Aorta (tissue), 5 donors: ENCODE measurements around the gene TMC2. TPM values are rescaled to one million over a fixed set of nuclear protein-coding genes. Genes with fewer than 3 reads are reported as not detected.
"Not testable (repeated sequence)": the region's sequence is repeated elsewhere in the genome, so short reads cannot be mapped to it uniquely, and the experiment has no call there.

ENCODE experiments used
- ATAC-seq: fragments of 200-7000 bp; cut with Tn5 transposase; one replicate; pipeline ENCODE4 v1.9.1; 2022; ENCODE audit warnings: moderate library complexity; ENCODE audit not compliant: low FRiP score
- DNase-seq, 2 donors: peaks; one replicate each; pipeline ENCODE4 v3.0.0-alpha.2; 2020
- H3K27ac ChIP-seq, 2 donors: one replicate each; pipeline ENCODE4 v1.5.1; 2013; ENCODE audit warnings: low read length in 2 of 2, mild to moderate bottlenecking in 2 of 2, moderate library complexity in 2 of 2, control low read depth in 1 of 2, inconsistent platforms in 1 of 2, low read depth in 1 of 2
- H3K27me3 ChIP-seq, 2 donors: one replicate each; pipeline ENCODE4 v1.6.1; 2013; ENCODE audit warnings: control low read depth in 1 of 2, low read length in 1 of 2, mild to moderate bottlenecking in 1 of 2, moderate library complexity in 1 of 2; ENCODE audit not compliant: insufficient read depth in 2 of 2, control insufficient read depth in 1 of 2
- H3K36me3 ChIP-seq, 2 donors: one replicate each; pipeline ENCODE4 v1.6.1; 2013; ENCODE audit warnings: control low read depth in 1 of 2, low read length in 1 of 2, mild to moderate bottlenecking in 1 of 2; ENCODE audit not compliant: insufficient read depth in 2 of 2, control insufficient read depth in 1 of 2
- H3K4me1 ChIP-seq, 2 donors: one replicate each; pipeline ENCODE4 v1.6.1; 2013; ENCODE audit warnings: low read length in 2 of 2, control low read depth in 1 of 2, mild to moderate bottlenecking in 1 of 2, moderate library complexity in 1 of 2; ENCODE audit not compliant: insufficient read depth in 2 of 2, control insufficient read depth in 1 of 2
- H3K4me3 ChIP-seq, 2 donors: one replicate each; pipeline ENCODE4 v1.5.1; 2013; ENCODE audit warnings: low read length in 2 of 2, control low read depth in 1 of 2, mild to moderate bottlenecking in 1 of 2
- H3K9me3 ChIP-seq: one replicate; pipeline ENCODE4 v1.6.1; 2013; ENCODE audit warnings: mild to moderate bottlenecking, low read length; ENCODE audit not compliant: control insufficient read depth
- WGBS, 2 donors: extraction: QIAGEN DNeasy Blood & Tissue Kit; methylation state at CpG; one replicate each; pipeline ENCODE4 v1.1.7; 2013; 5-methylcytosine and 5-hydroxymethylcytosine counted together
- intact Hi-C, 2 donors: fragments of 100-400 bp; cut with DNase I; formaldehyde crosslinking; loops; one replicate each; pipeline versions ENCODE4 v1.14.2 to v1.15.0; 2022
- polyA plus RNA-seq, 2 donors: library from polyadenylated mRNA; stranded (reverse); fragments of 200-250 nt; gene quantifications; one replicate each; pipeline ENCODE4 v1.2.3, GENCODE V29; 2013
- total RNA-seq, 2 donors: library from RNA; stranded (reverse); fragmentation: NEBNext Ultra II Directional; extraction: Animal tissue kit (Norgen Biotek cat#: 25700); gene quantifications; one replicate each; pipeline ENCODE4 v1.2.1, GENCODE V29; 2021
- donor health status: healthy with polysubstance abuse.
- donor health status: Bipolar disorder and iron deficiency.
- donor health status: DM: no; HTN: no; CAD: no.
- donor health status: DM: no; HTN: no; CAD: no.
- donor health status: DM: yes; HTN: yes; CAD: no.

Gene TMC2
- total and polyA plus RNA-seq, 4 donors: 0.10 to 0.15 TPM; not detected in 2

GRCh38 chr20:2521369-2522305, 14.7 kb upstream of the TMC2 start:
- no peaks in the 10 kb centered on the region for H3K9me3 ChIP-seq
- H3K36me3 ChIP-seq: no peaks in the 10 kb centered on the region
- H3K27ac ChIP-seq: no peak overlapping the region
- ATAC-seq: no peak
- WGBS, 2 donors: 17 to 18% methylated on average over 10 of the region's 10 CpGs
- H3K4me1 ChIP-seq: no peaks in the 10 kb centered on the region
- no peak overlapping the region for H3K4me3 ChIP-seq
- intact Hi-C loops: loop anchor here in 1 of 2 donors (10.0 kb wide), 2 partner anchors 123 to 313 kb away; no protein-coding TSS in a partner anchor
- DNase-seq: no peak
- no peaks in the 10 kb centered on the region for H3K27me3 ChIP-seq

- 87 to 89% methylated on average over 5 of the region's 5 CpGs for WGBS, 2 donors
- H3K4me1 ChIP-seq, H3K27ac ChIP-seq, H3K4me3 ChIP-seq, H3K36me3 ChIP-seq, ATAC-seq, H3K27me3 ChIP-seq, H3K9me3 ChIP-seq, DNase-seq: not testable (repeated sequence)
- intact Hi-C loops: loop anchor here in 1 of 2 donors (10.0 kb wide), 2 partner anchors 122 to 312 kb away; no protein-coding TSS in a partner anchor
Measured at GRCh38 chr20:2522826-2523429, 13.4 kb upstream of the TMC2 start.

GRCh38 chr20:2523919-2524708, 12.3 kb upstream of the TMC2 start:
- Histone ChIP-seq H3K36me3 (no peaks in the 10 kb centered on the region), H3K4me1 (no peaks in the 10 kb centered on the region), H3K27me3 (no peaks in the 10 kb centered on the region), H3K9me3 (no peaks in the 10 kb centered on the region), H3K4me3 (peak overlapping the region; percentile 86 to 87), H3K27ac (peak overlapping the region; percentile 23 to 96)
- DNase-seq: peak; percentile 93 to 98
- intact Hi-C loops: loop anchor here in 1 of 2 donors (10.0 kb wide), 2 partner anchors 121 to 311 kb away; no protein-coding TSS in a partner anchor
- WGBS, 2 donors: 10% methylated on average over 25 to 26 of the region's 26 CpGs
- ATAC-seq: peak; percentile 92

GRCh38 chr20:2524709-2525506, 11.5 kb upstream of the TMC2 start:
- H3K9me3 ChIP-seq: no peaks in the 10 kb centered on the region
- WGBS, 2 donors: 0 to 1% methylated on average over 62 to 64 of the region's 64 CpGs
- no peaks in the 10 kb centered on the region for H3K4me1 ChIP-seq
- no peaks in the 10 kb centered on the region for H3K27me3 ChIP-seq
- no peaks in the 10 kb centered on the region for H3K36me3 ChIP-seq
- ATAC-seq: peak; percentile 80
- intact Hi-C loops: loop anchor here (5.0 to 10.0 kb wide), 3 partner anchors 120 to 310 kb away; partner anchors contain the start of gene NOP56 (in 1 of the 2)
- peak overlapping the region; percentile 86 to 87 for H3K4me3 ChIP-seq
- peak; percentile 72 to 85 for DNase-seq
- peak overlapping the region; percentile 23 to 96 for H3K27ac ChIP-seq

GRCh38 chr20:2526218-2526583, 10.2 kb upstream of the TMC2 start:
- not testable (repeated sequence) for ATAC-seq, H3K27me3 ChIP-seq, H3K9me3 ChIP-seq, H3K36me3 ChIP-seq, DNase-seq, H3K4me1 ChIP-seq, H3K4me3 ChIP-seq, H3K27ac ChIP-seq
- WGBS, 2 donors: 95 to 98% methylated on average over 5 of the region's 5 CpGs
- intact Hi-C loops: loop anchor here (5.0 to 10.0 kb wide), 3 partner anchors 119 to 309 kb away; partner anchors contain the start of gene NOP56 (in 1 of the 2)

- intact Hi-C loops: loop anchor here (5.0 to 10.0 kb wide), 3 partner anchors 117 to 307 kb away; partner anchors contain the start of gene NOP56 (in 1 of the 2)
- ATAC-seq: no peak
- H3K4me1 ChIP-seq: no peaks in the 10 kb centered on the region
- no peaks in the 10 kb centered on the region for H3K36me3 ChIP-seq
- no peak overlapping the region for H3K27ac ChIP-seq
- H3K4me3 ChIP-seq: no peak overlapping the region
- DNase-seq: no peak
- 87 to 92% methylated on average over 6 of the region's 6 CpGs for WGBS, 2 donors
- H3K9me3 ChIP-seq: no peaks in the 10 kb centered on the region
- H3K27me3 ChIP-seq: no peaks in the 10 kb centered on the region
Measured at GRCh38 chr20:2527762-2528161, 8.6 kb upstream of the TMC2 start.

- Histone ChIP-seq H3K4me3 (no peak overlapping the region), H3K4me1 (no peaks in the 10 kb centered on the region), H3K9me3 (no peaks in the 10 kb centered on the region), H3K27ac (no peak overlapping the region), H3K36me3 (no peaks in the 10 kb centered on the region), H3K27me3 (no peaks in the 10 kb centered on the region)
- 54 to 70% methylated on average over 10 of the region's 10 CpGs for WGBS, 2 donors
- no peak for DNase-seq
- intact Hi-C loops: loop anchor here (5.0 to 10.0 kb wide), 3 partner anchors 116 to 306 kb away; partner anchors contain the start of gene NOP56 (in 1 of the 2)
- no peak for ATAC-seq
Measured at GRCh38 chr20:2528671-2529271, 7.6 kb upstream of the TMC2 start.
